ENCODE results near the gene AGAP1. TPM values are rescaled to one million over a fixed set of nuclear protein-coding genes. Genes with fewer than 3 reads are reported as not detected.

Gene AGAP1
- total RNA-seq, 1 donor from 2014 or later, result 33.7 TPM

- Histone ChIP-seq H3K27me3 (ENCODE audit: control insufficient read depth, insufficient read depth, low read length) (no peaks in the 10 kb centered on the region), H3K4me3 (ENCODE audit: low read depth, low read length) (no peak overlapping the region), H3K36me3 (ENCODE audit: control insufficient read depth, insufficient read depth, low read length) (no peaks in the 10 kb centered on the region)
- DNase-seq (ENCODE audit: low read depth), result no peak
- TF ChIP-seq, protein P1, sequence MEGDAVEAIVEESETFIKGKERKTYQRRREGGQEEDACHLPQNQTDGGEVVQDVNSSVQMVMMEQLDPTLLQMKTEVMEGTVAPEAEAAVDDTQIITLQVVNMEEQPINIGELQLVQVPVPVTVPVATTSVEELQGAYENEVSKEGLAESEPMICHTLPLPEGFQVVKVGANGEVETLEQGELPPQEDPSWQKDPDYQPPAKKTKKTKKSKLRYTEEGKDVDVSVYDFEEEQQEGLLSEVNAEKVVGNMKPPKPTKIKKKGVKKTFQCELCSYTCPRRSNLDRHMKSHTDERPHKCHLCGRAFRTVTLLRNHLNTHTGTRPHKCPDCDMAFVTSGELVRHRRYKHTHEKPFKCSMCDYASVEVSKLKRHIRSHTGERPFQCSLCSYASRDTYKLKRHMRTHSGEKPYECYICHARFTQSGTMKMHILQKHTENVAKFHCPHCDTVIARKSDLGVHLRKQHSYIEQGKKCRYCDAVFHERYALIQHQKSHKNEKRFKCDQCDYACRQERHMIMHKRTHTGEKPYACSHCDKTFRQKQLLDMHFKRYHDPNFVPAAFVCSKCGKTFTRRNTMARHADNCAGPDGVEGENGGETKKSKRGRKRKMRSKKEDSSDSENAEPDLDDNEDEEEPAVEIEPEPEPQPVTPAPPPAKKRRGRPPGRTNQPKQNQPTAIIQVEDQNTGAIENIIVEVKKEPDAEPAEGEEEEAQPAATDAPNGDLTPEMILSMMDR (IDR thresholded peaks at IDR 0.05; ENCODE audit: insufficient read depth, low read length, poor library complexity, severe bottlenecking), result no peak
These were observed 129.9 kb downstream of the AGAP1 start for GRCh38 chr2:235623752-235624151.

GRCh38 chr2:235626658-235627057, 132.8 kb downstream of the AGAP1 start:
- H3K36me3 ChIP-seq (ENCODE audit: control insufficient read depth, insufficient read depth, low read length), result no peaks in the 10 kb centered on the region
- no peak for DNase-seq (ENCODE audit: low read depth)
- no peak overlapping the region for H3K4me3 ChIP-seq (ENCODE audit: low read depth, low read length)
- H3K27me3 ChIP-seq (ENCODE audit: control insufficient read depth, insufficient read depth, low read length), result no peaks in the 10 kb centered on the region
- TF ChIP-seq, protein P1 (IDR thresholded peaks at IDR 0.05; ENCODE audit: insufficient read depth, low read length, poor library complexity, severe bottlenecking), result no peak

DNA sequence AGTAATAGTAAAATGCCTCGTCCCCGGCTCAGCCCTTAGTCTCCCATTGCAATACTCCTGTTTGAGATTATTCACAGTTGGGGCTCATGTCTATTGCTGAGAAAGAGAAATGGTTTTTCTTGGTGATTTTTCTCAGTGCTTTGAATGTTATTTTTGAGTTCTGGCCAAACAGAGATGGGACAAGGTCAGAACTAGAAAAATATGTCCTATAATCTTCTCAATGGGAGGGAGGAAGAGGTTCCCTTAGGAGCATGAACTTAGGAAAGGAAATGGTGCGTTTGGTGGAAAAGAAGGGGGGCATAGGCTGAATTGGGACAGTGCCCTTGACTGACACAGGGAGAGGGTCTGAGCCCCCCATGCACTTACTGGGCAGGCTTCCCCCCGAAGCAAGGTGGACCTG, 133.8 kb downstream of the AGAP1 start:
- Histone ChIP-seq H3K4me3 (ENCODE audit: low read depth, low read length) (no peak overlapping the region), H3K36me3 (ENCODE audit: control insufficient read depth, insufficient read depth, low read length) (no peaks in the 10 kb centered on the region), H3K27me3 (ENCODE audit: control insufficient read depth, insufficient read depth, low read length) (no peaks in the 10 kb centered on the region)
- TF ChIP-seq, protein P1 (IDR thresholded peaks at IDR 0.05; ENCODE audit: insufficient read depth, low read length, poor library complexity, severe bottlenecking), result no peak
- DNase-seq (ENCODE audit: low read depth), result no peak

DNA sequence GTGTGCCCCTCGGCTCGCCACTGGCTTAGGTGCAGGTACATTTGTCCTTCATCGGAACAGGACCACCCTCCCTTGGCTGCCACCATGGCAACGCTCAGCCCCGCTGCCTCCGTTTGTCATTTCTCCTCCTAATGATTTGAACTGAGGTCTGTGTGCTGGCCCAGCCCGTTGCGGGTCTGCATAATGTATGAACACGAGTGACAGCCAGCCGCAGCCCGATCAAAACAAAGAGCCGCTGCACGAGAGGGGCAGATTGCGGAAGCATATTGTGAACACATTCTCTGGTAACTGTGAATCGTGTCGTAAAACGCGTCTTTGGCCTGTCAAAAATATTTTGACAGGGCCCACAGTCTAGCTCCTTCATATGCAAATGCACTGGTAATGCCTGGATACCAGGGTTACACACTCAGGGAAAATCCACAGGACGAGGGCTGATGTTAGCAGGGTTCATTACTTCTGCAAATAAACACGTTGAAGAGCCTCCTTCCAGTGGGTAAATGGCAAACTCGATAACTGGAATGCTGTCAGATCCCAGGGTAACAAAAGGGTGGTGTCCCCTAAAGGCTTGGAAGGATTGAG, 137.0 kb downstream of the AGAP1 start:
- TF ChIP-seq, protein P1 (IDR thresholded peaks at IDR 0.05; ENCODE audit: insufficient read depth, low read length, poor library complexity, severe bottlenecking), result no peak
- no peak overlapping the region for H3K4me3 ChIP-seq (ENCODE audit: low read depth, low read length)
- DNase-seq (ENCODE audit: low read depth), result no peak

GRCh38 chr2:235634435-235635158, 140.8 kb downstream of the AGAP1 start:
- TF ChIP-seq, protein P1 (IDR thresholded peaks at IDR 0.05; ENCODE audit: insufficient read depth, low read length, poor library complexity, severe bottlenecking), result no peak
- Histone ChIP-seq H3K4me3 (ENCODE audit: low read depth, low read length) (no peak overlapping the region), H3K27me3 (ENCODE audit: control insufficient read depth, insufficient read depth, low read length) (no peaks in the 10 kb centered on the region), H3K36me3 (ENCODE audit: control insufficient read depth, insufficient read depth, low read length) (no peaks in the 10 kb centered on the region)
- DNase-seq (ENCODE audit: low read depth), result no peak

More for the DNA sequence above, 137.0 kb downstream of the AGAP1 start:
- H3K27me3 ChIP-seq (ENCODE audit: control insufficient read depth, insufficient read depth, low read length), result no peaks in the 10 kb centered on the region
- H3K36me3 ChIP-seq (ENCODE audit: control insufficient read depth, insufficient read depth, low read length), result no peaks in the 10 kb centered on the region
